TTC549 (cell line): ENCODE data around the gene OTUB2.

ENCODE experiments used
- FAIRE-seq: peaks from 2 replicates; lab custom pipeline; 2012; peaks lifted over from hg19 to GRCh38; lab: Jason Lieb, UNC

Gene OTUB2

DNA sequence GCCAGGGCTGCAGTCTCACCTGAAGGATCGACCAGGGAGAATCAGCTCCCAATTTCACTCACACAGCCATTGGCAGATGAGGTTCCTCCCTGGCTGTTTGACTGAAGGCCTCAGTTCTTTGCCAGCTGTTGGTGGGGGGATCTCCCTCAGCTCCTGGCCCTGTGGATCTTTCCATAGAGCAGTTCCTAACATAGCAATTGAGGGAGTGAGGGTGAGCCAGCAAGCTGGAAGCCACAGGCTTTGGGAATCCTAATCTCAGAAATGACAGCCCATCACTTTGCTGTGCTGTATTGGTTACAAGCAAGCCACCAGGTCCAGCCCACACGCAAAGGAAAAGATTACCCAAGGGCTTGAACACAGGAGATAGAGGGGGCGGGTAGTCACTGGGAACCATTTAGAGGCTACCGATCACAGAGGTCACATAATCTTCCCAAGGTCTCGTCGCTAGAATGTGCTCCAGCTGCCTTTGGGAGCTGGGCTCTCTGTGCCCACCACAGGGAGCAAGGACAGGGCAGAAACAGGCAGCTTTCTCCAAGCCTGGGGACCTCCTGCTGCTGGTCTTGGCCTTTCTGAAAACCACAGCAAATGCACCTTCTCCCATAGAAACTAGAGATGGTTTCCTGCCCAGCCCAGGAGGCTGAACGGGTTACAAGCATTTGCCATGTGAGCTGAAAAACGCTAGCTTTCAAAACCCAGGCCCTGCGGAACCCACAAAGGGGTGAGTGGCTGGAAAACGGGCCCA, 4.6 kb upstream of the OTUB2 start:
- FAIRE-seq = no peak

DNA sequence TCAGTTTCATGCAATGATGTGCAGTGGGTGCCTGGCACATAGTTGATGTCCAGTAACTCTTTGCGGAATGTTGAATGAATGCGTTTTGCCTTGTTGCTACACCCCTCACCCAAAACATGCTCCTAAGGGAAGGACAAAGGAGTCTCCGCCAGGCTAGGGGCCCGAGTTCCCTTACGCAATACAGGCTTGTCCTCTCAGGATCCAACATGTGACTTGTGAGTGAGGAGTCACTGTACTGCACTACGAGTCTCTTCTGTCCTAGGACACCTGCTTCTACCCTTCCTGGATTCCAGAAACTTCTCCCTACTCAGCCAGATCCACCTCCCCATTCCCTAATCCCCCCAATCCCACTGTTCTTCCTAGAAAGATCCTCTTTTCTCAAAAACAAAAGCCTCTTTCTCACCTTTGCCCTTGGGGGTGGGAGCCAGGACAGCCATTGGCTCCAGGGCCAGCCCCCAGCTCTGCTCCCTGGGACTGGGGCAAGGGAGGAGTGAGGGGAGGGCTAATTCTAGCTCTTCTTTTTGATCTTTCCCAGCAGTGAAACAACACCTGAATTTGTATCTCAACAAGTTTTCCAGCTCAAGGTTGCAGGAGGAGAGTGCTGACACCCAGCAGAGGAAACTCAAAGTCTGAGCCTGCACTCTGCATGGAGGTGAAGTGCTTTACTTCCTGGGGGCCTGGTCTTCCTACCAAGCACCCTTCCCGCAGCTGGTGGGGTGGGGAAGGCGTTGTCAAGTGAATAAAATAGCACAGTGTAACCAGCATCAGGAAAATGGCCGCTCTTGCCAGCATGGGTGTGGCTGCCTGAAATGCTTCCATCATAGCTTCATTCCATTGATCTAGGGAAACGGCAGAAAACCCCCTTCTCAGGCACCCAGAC, 3.4 kb upstream of the OTUB2 start:
- FAIRE-seq = no peak

DNA sequence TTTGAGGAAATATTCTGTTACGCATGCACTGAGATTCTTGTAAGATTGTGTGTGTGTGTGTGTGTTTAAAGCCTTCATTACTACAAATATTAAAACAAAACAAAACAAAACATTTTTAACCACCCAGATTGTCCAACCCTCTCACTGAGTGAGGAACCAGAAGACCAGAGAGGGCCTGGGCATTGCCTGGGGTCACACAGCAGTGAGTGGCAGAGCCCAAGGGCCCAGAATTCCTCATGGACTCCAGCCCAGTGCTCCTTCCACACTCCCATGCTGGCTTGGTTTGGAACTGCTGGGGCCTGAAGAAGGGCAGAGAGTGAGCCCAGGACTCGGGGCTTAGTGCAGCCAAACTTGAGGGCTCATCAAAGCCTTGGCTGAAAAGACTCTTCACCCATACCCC, 1.6 kb upstream of the OTUB2 start:
- no peak for FAIRE-seq

DNA sequence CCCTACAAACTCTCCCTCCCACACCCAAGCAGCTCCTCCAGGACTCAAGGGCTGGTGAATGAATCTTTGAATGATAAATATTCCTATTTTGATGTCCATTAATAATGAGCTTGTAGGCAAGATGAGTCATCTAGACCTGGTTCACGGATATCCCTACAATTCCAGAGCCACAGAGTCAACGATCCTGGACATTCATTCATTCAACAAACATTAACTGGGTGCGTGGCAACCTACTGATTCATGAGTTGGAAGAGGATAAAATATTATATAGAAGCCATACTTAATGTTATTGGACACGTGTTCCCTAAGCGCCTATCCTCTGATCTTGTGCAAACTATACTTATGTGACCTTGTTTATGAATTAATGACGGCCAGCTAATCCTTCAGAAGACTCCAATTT, 420 bp upstream of the OTUB2 start:
- no peak for FAIRE-seq

DNA sequence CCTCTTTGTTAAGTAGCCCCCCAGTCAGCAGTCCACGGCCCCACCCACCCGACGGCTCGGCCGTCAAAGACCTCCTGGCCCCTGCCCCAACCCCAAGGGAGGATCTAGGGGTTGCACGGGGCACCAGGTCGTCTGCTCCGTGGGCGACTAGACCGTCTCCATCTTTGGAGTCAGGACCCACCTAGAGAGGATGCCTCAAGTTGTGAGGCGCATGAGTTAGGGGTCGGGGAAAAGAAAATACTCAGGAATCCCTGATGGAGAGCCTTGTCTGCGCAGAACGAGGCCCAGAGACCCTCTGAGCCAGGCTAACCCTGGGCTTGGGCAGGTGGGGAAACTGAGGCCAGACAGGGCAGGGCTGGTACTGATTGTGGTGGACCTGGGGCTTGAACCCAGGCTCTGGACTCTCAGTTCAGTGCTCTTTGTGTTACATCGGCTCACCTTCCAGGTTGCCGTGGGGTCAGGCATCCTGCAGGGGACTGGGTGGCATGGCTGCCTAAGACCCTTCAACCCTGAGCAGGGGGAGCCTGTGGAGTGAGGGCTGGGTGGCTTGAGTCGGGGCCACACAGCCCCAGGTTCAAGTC, 839 bp downstream of the OTUB2 start:
- FAIRE-seq = no peak

DNA sequence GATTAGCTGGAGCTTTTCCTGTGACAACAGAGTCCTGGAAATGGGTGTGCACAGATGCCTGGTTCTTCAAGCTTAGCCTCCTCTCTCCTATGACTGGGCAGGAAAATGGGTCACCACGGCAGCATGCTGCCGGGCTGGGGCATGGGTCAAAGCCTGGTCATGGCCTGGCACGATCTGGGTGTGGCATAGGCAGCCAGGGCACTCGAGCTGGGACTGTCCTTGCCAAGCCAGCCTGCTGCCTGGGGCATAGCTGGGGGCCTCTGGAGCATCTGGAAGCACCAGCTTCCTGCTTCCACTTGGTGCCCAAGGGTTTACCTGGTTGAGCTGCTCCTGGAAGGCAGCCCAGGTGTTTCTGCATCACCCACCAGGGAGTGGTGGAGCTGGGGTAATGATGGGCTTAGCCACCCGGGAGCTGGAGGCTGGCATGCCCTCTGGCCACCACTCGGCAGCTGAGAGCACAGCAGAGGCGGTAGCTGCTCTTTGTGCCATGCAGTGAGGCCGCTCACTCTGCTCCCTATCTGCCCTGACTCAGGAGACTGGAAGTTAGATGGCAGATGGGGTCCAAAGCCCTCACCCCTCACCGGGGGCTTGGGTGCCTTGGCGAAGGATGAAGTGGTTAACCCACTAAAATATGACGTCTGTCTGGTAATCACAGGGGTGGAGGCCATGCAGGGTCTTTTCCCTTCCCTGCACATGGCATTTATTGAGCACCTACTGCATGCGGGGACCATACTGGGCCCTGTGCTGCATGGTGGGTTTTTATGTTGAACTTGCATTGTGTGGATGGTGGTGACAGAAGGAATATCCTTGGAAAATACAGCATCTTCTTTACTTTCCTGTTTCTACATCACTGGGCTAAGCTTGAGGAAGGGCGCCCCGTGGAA, 1.7 kb downstream of the OTUB2 start:
- no peak for FAIRE-seq

DNA sequence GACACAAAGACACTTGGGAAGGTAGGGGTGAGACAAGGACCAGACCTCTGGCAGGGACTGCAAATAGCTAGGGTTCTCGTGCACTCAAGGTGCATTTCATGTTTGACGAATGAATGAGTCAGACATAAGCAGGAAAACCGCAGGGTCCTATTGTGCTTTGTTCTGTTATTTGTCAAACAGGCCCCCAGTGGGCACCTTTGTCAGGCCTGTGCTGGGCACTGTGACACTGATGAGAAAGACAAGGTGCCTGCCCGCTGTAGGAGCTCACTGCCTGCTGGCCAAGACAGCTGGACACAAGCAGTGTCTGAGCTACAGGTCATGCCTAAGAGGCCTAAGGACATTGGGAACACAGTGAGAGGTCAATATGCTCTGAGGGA, 2.3 kb downstream of the OTUB2 start:
- no peak for FAIRE-seq

DNA sequence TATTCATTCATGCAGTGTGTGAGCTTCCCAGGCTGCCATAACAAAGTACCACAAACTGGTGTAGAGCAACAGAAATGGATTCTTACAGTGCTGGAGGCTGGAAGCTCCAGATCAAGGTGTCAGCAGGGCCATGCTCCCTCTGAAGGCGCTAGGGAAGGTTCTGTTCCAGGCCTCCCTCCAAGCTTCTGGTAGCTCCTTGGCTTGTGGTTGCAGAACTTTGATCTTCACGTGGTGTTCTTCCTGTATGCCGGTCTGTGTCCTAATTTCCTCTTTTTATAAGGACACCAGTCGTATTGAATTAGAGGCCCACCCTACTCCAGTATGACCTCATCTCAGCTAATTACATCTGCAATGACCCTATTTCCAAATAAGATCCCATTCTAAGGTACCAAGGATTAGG, 3.1 kb downstream of the OTUB2 start:
- no peak for FAIRE-seq

DNA sequence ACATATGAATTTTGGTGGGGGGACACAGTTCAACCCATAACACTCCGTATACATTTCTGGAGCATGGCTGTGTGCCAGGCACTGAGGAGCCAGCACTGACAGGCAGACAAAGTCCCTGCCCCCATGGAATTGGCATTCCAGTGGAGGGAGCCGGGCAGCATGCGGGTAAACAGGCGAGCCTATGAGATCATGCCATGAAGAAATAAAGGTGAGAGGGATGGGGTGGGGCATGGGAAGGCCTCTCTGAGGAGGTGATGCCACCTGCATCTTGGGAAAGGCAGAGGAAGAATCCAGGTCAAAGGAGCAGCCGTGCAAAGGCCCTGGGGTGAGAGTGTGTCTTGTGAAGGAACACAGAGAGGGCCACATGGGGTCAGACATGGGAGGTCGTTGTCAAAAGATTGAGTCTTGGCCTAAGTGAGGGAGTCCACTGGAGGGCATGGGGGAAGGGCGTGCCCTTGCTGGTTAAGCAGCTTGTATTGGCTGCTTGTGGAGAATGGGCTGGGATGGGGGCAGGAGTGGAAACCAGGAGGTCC, 3.6 kb downstream of the OTUB2 start:
- FAIRE-seq = no peak

DNA sequence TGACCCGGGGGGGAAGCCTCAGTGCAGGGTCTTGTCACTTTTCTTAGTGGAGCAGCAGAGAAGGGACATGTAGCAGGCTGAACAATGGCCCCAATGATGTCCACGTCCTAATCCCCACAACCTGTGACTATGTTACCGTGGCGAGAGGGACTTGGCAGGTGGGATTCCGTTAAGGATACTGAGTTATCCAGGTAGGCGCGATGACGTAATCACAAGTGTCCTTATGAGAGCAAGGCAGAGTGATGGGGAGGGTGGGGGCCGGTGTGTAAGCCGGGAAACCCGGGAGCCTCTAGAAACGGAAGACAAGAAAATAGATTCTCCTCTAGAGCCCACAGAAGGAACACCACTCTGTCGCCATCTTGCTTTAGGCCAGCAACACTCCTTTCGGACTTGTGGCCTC, 4.4 kb downstream of the OTUB2 start:
- no peak for FAIRE-seq

DNA sequence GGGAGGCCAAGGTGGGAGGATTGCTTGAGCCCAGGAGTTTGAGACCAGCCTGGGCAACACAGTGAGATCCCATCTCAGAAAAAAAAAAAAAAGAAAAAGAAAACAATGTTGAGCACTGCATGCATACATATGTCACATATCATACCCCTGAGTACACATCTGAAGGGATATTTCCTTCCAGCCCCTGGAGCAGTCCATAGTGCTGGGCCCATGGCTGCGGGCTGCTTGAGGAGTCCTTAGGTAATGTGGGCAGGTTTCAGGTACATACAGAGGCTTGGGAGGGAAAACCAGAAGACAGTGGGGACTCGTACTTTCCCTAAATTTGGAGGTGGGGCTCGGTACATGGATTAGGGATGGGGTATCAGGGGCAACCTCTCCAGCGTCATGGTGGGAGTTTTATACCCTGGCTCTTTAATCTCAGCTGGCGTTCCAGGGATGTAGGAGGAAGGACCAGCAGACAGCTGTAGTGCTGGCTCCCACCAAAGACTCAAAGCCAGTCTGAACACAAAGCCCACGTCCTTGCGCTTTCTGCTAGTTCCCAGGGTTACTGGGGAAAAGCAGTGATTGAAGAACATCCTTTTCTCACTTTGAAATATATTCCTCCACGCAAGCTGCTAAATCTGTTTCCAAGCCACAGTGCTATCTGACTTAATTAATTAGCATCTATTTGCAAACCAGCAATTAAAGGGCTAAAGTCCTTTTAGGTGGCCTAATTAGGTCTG, 5.2 kb downstream of the OTUB2 start:
- FAIRE-seq = no peak

DNA sequence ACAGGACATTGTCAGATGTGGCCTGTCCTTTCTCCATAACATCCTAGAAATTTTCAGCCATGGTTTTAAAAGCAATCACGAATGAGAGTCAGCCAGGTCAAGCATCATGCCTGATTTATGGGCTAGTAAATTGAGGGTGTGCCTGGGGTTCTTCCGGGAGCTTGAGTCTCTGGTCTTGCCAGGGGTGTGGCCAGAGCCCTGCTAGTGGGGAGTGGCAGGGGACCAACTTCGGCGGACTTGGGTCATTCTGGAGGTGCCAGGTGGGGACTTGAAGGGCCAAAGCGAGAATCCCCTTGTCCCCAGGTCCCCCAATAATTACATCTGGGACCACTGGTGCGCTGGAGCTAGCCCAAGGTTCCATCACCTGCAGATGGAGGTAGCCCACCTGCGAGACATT, 5.7 kb downstream of the OTUB2 start:
- FAIRE-seq = no peak

DNA sequence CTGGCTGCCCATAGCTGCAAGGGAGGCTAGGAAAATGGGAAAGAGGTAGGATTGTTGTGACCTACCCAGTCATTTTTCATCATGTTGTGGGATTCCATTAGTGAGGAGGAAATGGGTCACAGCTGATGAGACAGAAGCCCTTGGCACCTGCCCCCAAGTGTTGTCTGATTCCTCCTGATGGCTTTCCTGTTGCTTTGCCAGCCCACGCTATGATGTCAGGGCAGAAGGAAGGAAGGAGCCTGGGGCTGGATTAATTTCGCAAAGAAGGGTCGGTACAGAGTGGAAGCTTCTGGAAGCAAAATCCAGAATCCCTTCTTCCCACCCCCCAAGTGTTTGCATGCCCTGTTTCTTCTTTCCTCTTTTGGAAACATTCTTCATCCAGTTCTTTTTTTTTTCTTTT, 8.7 kb downstream of the OTUB2 start:
- no peak for FAIRE-seq

DNA sequence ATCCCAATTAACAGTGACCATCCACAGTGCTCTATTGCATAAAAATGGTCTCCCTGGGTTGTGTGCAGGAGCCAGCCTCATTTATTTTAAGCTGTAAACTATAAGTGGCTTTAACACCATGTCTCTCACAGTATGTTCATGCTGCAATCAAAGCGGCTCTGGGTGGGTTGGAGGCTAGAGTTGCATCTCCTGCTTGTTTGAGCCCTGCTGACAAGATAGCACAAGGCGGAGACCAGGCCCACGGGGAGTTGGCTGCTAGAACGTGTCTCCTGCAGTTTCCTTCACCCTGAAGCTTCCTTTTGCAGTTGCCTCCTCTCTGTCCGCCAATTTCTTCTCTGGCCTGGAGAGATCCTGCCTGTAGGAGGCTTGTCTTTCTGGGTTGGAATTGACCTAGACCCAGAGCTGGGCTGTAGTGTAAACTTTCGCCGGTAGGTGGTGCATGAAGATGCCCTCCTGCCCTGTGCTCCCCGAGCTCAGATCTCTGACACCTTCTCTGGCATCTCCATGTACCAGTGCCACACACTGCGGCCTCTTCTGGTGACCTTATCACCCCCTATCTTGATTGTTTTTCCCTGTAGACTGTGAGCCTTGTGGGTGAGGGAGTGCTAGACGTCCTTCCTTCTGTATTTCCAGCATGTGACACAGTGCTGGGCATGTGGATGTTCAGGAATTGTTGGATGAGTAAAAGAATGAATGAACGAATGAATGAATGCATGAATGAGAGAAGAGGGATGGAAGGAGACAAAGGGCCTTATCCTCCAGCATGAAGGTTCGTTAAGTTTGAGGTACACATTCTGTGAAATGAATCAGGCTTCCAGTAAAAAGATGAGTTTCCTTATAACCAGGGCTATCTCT, 10.4 kb downstream of the OTUB2 start:
- no peak for FAIRE-seq

DNA sequence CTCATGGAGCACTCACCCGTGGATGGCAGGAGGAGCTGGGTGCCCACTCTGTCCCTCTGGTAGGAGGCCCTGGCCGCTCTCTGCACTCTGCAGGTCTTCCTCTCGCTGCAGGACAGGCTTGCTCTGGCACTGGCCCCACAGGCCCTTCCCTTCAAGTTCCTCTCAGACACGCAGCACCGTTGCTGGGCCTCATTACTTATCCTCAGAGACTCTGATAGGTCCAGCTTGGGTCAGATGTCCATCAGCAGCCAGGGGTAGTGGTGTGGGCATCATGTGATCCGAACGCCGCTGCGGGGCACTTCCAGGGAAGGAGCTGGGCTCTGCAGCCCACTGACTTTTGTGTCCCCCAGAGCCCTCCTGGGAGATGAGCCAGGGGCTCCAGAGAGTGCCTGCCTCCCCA, 11.8 kb downstream of the OTUB2 start:
- no peak for FAIRE-seq

DNA sequence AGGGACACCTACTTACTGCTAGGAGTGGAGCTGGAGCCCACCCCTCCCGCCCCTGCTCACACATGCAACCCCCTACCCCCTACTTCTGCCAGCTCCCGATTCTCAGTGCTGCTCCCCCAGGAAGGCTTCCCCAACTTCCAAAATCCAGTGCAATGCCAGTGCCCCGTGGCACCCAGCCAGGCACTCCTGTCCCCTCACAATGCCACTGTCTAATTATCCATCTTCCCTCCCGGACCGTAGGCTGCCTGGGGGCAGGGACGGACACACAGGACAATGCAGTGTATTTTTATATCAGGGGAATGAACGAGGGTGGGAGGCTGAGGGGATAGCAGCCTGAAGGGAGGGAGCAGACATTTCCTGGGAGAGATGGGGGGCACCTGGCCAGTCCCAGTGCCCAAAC, 12.4 kb downstream of the OTUB2 start:
- no peak for FAIRE-seq

DNA sequence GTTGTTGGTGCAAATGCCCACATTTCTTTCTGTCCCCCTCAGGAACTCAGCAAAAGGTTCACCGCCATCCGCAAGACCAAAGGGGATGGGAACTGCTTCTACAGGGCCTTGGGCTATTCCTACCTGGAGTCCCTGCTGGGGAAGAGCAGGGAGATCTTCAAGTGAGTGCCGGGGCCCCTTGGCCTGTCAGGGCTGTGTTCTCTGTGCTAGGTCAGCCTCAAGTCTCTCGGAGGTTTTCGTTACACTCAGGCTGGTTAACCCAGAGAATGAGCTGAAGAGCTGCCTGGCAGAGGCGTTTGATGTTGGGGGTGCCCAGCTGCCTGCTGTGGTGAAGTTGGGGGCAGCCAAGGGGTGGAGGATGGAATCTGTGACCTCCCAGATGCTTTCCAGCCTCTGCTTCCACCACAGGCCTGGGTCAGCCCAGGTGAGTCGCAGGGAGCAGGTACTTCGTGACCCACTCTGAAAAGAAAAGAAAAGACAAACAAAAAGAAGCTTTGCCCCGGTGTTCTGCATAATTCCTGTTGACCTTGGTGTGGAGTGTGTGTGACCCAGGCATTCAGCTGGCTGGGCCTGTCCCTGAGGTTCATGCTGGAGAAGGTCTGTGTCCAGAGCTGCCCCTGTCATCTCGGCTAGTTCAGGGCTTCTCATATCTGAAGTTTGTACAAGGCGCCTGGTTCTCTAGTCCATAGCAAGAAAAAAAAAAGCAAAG, 12.9 kb downstream of the OTUB2 start:
- no peak for FAIRE-seq

DNA sequence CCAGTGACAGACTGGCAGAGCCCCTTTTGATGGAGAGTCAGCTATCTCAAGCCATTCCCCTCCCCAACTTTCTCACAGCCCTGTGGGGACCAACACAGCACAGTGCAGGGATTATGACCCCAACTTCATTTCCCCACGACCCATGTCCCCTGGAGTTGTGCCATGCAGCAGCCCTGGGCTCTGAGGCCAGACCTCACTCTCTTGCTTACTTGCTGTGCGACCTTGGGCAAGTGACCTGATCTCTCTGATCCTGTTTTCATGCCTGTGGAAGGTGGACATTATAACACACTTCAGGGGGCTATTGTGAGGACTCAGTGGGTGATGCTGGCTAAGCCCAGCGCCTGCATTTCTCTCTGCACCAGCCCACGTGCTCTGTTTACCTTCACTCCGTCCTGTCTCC, 14.1 kb downstream of the OTUB2 start:
- FAIRE-seq = no peak

DNA sequence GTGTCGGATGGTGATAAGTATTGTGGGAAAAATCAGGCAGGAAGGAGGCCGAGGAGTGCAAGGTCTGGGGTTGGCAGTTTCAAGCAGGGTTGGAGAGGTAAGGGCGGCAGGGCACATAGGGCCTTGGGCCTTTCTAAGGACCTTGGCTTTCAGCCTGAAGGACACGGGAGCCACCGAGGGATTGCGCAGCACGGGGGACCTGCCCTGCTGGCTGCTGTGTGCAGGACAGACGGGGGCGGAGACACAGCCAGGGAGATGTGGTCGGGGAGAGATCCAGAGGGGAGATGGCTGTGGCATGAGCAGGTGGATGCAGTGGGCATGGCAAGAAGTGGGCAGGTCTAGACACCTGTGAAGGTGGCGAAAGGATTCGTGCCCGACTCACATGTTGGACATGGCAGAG, 14.7 kb downstream of the OTUB2 start:
- FAIRE-seq = no peak
